Left lung (tissue), 10 donors: ENCODE data around the gene PCGF3. TPM values are rescaled to one million over a fixed set of nuclear protein-coding genes. Genes with fewer than 3 reads are reported as not detected.
A peak's percentile ranks its signal among the peaks of the same experiment; 100 is the strongest.

Source experiments
- ATAC-seq: fragments of 200-7000 bp; cut with Tn5 transposase; one replicate; pipeline ENCODE4 v1.9.1; 2020; ENCODE audit warnings: moderate library complexity
- DNase-seq, 4 donors: peaks; one replicate each; pipeline ENCODE4 v3.0.0-alpha.2; 2013 to 2020
- H3K27ac ChIP-seq, 2 donors: fragments of 200-600 bp; sonication (generic) in 1 of 2; one replicate each; pipeline versions ENCODE4 v1.5.0 to v1.8.0; 2020 to 2021
- H3K27me3 ChIP-seq, 2 donors: fragments of 200-600 bp; sonication (generic) in 1 of 2; one replicate each; pipeline versions ENCODE4 v1.5.0 to v1.8.0; 2020 to 2021
- H3K36me3 ChIP-seq, 2 donors: fragments of 200-600 bp; sonication (generic) in 1 of 2; one replicate each; pipeline versions ENCODE4 v1.5.0 to v1.8.0; 2020 to 2021
- H3K4me1 ChIP-seq, 2 donors: fragments of 200-600 bp; one replicate each; pipeline ENCODE4 v1.8.0; 2021
- H3K4me3 ChIP-seq, 2 donors: fragments of 200-600 bp; sonication (generic) in 1 of 2; one replicate each; pipeline versions ENCODE4 v1.5.0 to v1.8.0; 2020 to 2021; ENCODE audit warnings: mild to moderate bottlenecking in 1 of 2
- H3K9me3 ChIP-seq, 2 donors: fragments of 200-600 bp; sonication (generic) in 1 of 2; one replicate each; pipeline versions ENCODE4 v1.5.0 to v1.8.0; 2020 to 2021
- intact Hi-C, 2 donors: fragments of 100-400 bp; cut with DNase I; formaldehyde crosslinking; loops; one replicate each; pipeline versions ENCODE4 v1.11.2 to v1.14.2; 2022
- polyA plus RNA-seq, 6 donors: library from polyadenylated mRNA; unstranded; fragments of 120-200 nt; gene quantifications; one replicate each; pipeline ENCODE4 v1.2.1, GENCODE V29; 2013; ENCODE audit not compliant: insufficient read length in 6 of 6
- total RNA-seq, 2 donors: library from RNA; stranded (reverse); fragmentation: NEBNext Ultra II Directional; extraction: Animal tissue kit (Norgen Biotek cat#: 25700); gene quantifications; one replicate each; pipeline ENCODE4 v1.2.1, GENCODE V29; 2021
- TF ChIP-seq, protein P1 (sequence below), 2 donors: fragments of 200-600 bp; sonication (generic) in 1 of 2; IDR thresholded peaks; one replicate each; pipeline versions ENCODE4 v1.5.0 to v1.8.0; 2021; ENCODE audit warnings: antibody characterized with exemption in 2 of 2
- donor health status: DM: no; HTN: yes; CAD: no.
- donor health status: DM: no; HTN: no; CAD: no.

Gene PCGF3
- total and polyA plus RNA-seq, 8 donors = 43.7 to 110 (median 88.7) TPM

DNA sequence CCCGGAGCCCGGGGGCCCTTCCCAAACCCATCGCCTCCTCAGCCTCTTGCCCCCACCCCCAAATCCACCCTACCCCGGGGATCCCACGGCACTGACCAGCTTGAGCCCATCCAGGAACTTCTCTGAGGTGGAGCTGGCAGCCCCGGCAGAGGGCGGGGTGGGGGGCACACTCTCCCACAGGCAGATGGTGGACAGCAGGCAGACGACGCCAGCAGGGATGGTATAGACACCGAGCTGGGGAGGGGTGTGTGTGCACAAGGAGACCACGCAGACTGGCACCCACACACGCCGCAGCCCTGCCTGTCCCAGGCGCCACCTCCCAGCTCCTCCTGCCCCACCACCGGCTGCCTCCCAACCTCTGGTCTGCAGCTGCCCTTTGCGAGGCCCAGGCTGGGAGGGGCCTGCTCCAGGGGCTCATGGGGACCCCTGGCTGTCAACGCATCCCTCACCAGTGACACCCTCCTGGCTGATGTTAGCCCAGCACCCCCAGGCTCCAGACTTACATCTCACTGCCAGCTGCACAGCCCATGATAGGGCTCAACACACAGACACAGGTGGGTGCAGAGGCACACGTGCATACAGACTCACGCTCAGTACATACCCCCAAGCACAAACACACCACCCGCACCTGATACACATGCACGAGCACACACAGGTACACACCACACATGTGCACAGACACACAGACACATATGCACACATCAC is 20.9 kb upstream of the PCGF3 start:
- Histone ChIP-seq H3K27me3 (peaks cover 0 to 8% of the 10 kb centered on the region in 2 donors), H3K9me3 (no peaks in the 10 kb centered on the region), H3K4me3 (no peak overlapping the region), H3K27ac (no peak overlapping the region), H3K36me3 (peaks cover 0 to 5% of the 10 kb centered on the region in 2 donors), H3K4me1 (peaks cover 33 to 56% of the 10 kb centered on the region in 2 donors)
- intact Hi-C loops = no loop called here
- TF ChIP-seq, protein P1, sequence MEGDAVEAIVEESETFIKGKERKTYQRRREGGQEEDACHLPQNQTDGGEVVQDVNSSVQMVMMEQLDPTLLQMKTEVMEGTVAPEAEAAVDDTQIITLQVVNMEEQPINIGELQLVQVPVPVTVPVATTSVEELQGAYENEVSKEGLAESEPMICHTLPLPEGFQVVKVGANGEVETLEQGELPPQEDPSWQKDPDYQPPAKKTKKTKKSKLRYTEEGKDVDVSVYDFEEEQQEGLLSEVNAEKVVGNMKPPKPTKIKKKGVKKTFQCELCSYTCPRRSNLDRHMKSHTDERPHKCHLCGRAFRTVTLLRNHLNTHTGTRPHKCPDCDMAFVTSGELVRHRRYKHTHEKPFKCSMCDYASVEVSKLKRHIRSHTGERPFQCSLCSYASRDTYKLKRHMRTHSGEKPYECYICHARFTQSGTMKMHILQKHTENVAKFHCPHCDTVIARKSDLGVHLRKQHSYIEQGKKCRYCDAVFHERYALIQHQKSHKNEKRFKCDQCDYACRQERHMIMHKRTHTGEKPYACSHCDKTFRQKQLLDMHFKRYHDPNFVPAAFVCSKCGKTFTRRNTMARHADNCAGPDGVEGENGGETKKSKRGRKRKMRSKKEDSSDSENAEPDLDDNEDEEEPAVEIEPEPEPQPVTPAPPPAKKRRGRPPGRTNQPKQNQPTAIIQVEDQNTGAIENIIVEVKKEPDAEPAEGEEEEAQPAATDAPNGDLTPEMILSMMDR (IDR thresholded peaks at IDR 0.05) = no peak
- ATAC-seq = no peak
- DNase-seq = peak in 1 of 4 donors; percentile 69

DNA sequence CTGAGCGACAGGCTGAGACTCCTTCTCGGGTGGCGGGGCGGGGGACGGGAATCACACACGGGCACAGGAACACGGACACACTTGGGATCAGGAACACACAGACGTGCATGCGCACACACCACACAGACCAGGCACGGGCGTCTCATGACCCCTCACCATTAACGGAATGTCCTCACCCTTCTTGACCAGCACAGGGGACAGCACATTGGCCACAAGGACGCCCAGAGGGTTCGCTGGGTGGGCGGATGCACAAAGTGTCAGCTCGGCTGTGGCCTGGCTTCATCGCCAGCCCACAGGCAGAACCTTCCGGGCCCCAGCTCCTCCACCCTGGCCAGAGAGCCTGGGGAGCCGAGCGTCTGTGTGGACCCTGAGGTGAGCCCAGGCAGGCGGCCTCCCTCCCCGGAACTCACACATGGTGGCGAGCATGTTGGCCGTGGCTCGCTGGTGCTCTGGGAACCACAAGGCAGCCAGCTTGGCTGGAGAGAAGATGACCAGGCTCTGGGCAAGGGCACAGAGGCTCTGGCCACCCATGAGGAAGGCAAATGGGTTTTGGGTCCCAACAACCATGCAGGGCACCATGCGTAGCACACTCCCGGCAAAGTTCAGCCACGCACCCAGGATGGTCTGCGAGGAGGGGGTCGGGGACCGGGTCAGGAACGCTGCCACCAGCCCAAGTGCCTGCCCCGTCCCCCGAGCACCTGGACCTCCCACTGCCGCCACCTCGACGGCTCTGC is 19.8 kb upstream of the PCGF3 start:
- Histone ChIP-seq H3K36me3 (peaks cover 0 to 5% of the 10 kb centered on the region in 2 donors), H3K27ac (no peak overlapping the region), H3K4me1 (peaks cover 29 to 54% of the 10 kb centered on the region in 2 donors), H3K9me3 (no peaks in the 10 kb centered on the region), H3K4me3 (no peak overlapping the region), H3K27me3 (peaks cover 0 to 8% of the 10 kb centered on the region in 2 donors)
- DNase-seq = peak in 1 of 4 donors; percentile 76
- TF ChIP-seq, protein P1 (IDR thresholded peaks at IDR 0.05) = no peak
- no peak for ATAC-seq
- intact Hi-C loops = no loop called here

DNA sequence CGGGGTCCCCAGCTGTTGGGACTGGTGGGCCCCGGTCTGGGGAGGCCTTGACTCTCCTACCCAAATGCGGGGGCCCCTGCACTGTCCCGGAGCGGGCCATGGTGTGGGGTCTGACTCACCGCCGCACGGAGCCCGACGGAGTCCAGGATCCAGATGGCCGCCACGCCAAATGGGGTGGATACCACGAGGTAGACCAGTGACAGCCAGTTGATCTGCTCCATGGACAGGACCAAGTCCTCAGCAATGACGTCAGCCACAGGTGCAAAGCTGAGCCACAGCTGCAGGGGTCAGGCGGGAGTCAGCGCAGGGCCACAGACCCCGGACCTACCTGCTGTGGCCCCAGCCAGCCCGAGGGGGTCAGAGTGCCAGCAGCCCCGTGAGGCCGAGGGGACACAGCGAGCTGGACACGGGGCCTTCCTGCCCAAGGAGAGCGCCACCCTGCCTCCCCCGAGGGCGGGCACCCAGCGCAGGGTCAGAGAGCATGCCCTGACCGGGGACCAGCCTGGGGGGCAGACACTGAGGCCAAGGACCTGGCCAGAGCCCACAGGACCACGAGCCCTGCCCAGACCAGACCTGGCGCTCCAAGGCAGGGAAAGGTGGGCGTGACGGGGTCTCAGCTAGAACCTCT is 19.1 kb upstream of the PCGF3 start:
- Histone ChIP-seq H3K27me3 (peaks cover 0 to 8% of the 10 kb centered on the region in 2 donors), H3K9me3 (no peaks in the 10 kb centered on the region), H3K4me1 (peaks cover 26 to 50% of the 10 kb centered on the region in 2 donors), H3K4me3 (no peak overlapping the region), H3K27ac (peak overlapping the region in 1 of 2 donors; percentile 90), H3K36me3 (peaks cover 0 to 5% of the 10 kb centered on the region in 2 donors)
- intact Hi-C loops = no loop called here
- DNase-seq (peak in 1 of 4 donors; percentile 77), ATAC-seq (no peak)
- TF ChIP-seq, protein P1 (IDR thresholded peaks at IDR 0.05) = no peak

DNA sequence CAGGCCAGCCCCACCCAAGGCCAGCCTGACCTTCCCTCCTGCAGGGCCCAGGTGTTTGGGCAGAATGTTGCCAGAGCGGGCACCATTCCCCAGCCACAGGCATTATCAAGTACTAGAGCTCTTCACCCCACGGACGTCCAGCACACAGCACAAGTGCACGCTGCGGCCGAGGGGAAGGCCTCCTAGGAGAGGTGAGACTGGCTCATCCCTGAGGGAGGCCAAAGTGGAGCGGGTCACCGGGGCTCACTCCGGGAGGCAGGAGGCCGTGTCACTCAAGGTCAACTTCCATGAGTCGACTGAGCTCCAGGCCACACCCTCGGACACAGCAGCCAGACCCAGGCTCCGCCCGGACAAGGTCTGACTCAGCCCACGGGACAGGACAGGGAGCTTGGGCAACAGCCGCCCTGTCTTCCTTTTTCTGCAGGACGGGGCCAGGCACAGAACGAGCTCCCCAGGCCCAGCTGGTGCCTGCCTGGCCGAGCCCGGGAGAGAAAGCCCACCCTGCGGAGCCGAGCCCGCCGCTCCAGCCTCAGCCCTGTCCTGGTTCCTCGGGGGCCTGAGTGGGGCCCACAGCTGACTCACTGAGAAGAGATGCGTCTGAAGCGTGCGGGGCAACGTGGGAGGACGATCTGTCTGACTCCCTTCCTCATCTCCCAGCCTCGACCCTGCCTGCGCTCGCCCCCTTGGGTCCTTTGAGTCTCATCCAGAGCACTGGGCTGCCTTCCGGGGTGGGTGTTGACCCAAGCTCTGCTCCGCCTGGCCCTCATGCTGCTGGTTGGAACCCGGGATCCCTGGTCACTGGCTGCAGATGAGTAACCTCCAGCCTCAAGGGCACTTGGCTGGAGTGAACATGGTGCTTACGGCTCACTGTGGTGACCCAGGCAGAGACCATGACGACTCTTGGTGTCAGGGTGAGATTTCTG is 18.3 kb upstream of the PCGF3 start:
- intact Hi-C loops = no loop called here
- H3K4me1 ChIP-seq = peaks cover 26 to 50% of the 10 kb centered on the region in 2 donors
- peak overlapping the region; percentile 90 to 91 for H3K27ac ChIP-seq
- TF ChIP-seq, protein P1 (IDR thresholded peaks at IDR 0.05) = no peak
- no peaks in the 10 kb centered on the region for H3K9me3 ChIP-seq
- ATAC-seq (peak; percentile 80), DNase-seq (peak in 2 of 4 donors; percentile 94 to 98)
- H3K4me3 ChIP-seq = peak overlapping the region in 1 of 2 donors; percentile 59
- H3K36me3 ChIP-seq = peaks cover 0 to 5% of the 10 kb centered on the region in 2 donors
- peaks cover 0 to 8% of the 10 kb centered on the region in 2 donors for H3K27me3 ChIP-seq
